Activated CD4-positive, alpha-beta T cell treated with anti-CD3 and anti-CD28 coated beads for 48 hours (primary cell): ENCODE results near the gene AKAP8L.
"Not testable (repeated sequence)": the region's sequence is repeated elsewhere in the genome, so short reads cannot be mapped to it uniquely, and the experiment has no call there.

Experiments
- DNase-seq: peaks from one replicate; pipeline ENCODE4 v3.0.0-alpha.2; 2020

The AKAP8L gene

DNA sequence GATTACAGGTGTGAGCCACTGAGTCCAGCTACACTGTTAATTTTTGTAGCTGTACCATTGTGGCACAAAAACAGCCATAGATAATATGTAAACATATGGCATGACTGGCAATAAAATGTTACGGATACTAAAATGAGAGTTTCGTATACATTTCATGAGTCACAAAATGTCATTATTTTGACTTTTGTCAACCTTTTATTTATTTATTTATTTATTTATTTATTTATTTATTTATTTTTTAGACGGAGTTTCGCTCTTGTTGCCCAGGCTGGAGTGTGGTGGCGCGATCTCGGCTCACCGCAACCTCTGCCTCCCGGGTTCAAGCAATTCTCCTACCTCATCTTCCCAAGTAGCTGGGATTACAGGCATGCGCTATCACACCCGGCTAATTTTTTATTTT is 77.5 kb downstream of the AKAP8L start:
- not testable (repeated sequence) for DNase-seq

DNA sequence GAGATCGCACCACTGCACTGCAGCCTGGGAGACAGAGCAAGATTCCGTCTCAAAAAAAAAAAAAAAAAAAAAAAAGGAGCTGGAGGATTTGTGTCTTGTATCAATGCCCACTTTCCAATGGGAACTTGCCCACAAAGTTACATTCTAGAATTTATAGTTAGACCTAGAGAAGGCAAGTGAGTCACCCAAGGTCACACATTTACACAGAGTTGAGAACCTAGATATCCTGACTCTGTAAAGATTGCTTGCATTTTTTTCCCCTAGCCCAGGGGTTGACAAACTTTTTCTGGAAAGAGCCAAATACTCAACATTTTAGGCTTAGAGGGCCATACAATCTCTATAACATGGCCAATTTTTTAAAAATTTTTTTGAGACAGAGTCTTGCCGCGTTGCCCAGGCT is 78.7 kb downstream of the AKAP8L start:
- no peak for DNase-seq

GRCh38 chr19:15337202-15337601 is 81.6 kb downstream of the AKAP8L start:
- DNase-seq: no peak

GRCh38 chr19:15335992-15336391 is 82.8 kb downstream of the AKAP8L start:
- not testable (repeated sequence) for DNase-seq

DNA sequence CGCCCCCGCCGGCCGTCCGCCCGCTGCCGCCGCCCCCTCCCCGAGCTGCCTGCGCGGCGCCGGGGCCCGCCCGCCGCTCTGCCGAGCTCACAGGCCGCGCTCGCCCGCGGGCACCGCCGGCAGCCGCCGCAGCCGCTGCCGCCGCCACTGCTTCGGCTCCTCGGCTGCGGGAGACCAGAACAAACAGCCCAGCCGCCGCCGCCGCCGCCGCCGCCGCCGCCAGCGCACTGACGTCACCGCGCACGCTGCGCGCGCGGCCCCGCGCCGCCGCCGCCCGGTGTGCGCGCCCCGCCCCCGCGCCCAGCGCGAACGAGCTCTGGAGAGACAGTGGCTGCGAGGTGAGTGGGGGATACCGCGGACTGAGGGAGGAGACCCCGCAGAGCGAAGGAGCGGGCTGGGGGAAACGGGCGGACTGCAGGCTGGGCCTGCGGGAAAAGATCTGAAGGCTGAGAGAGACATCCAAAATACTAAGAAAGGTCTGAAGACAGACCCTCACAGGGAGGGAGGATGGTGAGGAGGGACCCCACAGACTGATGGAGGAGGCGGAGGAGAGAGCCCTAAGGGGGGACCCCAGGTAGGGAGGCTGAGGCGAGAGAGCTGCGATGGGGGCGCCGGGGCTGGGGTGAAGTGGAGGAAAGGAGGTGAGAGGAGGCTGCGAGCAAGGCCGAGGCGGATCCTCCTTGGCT is 86.3 kb downstream of the AKAP8L start, which contains the start of gene BRD4:
Gene BRD4 (minus strand): TSS at position 229 of the 686 bp plus-strand sequence. CDS start 59,440 bp downstream, outside the sequence.
- DNase-seq: peak; percentile 82

- DNase-seq: peak; percentile 68
Measured at GRCh38 chr19:15331419-15332310, 87.1 kb downstream of the AKAP8L start.

- no peak for DNase-seq
Measured at GRCh38 chr19:15330801-15331418, 87.9 kb downstream of the AKAP8L start.
